Gastroesophageal sphincter (tissue), 3 donors: ENCODE results near the gene TGM3.

ENCODE experiments used
- POLR2A ChIP-seq, 2 donors: fragments of 450-650 bp; IDR thresholded peaks; one replicate each; pipeline ENCODE4 v1.6.1; 2017; ENCODE audit warnings: antibody characterized with exemption in 2 of 2, mild to moderate bottlenecking in 2 of 2, moderate library complexity in 1 of 2
- TF ChIP-seq, protein P1 (sequence below), 4 experiments: fragments of 200-600 bp in 2 of 4; fragments of 450-650 bp in 2 of 4; sonication (generic) in 1 of 4; IDR thresholded peaks; one replicate each; pipeline ENCODE4 v1.5.1; 2017 to 2019; ENCODE audit warnings: antibody characterized with exemption in 4 of 4, mild to moderate bottlenecking in 2 of 4, moderate library complexity in 2 of 4

GRCh38 chr20:2349801-2350200, 54.0 kb downstream of the TGM3 start:
- TF ChIP-seq POLR2A (IDR thresholded peaks at IDR 0.05): no peak
- TF ChIP-seq, protein P1, sequence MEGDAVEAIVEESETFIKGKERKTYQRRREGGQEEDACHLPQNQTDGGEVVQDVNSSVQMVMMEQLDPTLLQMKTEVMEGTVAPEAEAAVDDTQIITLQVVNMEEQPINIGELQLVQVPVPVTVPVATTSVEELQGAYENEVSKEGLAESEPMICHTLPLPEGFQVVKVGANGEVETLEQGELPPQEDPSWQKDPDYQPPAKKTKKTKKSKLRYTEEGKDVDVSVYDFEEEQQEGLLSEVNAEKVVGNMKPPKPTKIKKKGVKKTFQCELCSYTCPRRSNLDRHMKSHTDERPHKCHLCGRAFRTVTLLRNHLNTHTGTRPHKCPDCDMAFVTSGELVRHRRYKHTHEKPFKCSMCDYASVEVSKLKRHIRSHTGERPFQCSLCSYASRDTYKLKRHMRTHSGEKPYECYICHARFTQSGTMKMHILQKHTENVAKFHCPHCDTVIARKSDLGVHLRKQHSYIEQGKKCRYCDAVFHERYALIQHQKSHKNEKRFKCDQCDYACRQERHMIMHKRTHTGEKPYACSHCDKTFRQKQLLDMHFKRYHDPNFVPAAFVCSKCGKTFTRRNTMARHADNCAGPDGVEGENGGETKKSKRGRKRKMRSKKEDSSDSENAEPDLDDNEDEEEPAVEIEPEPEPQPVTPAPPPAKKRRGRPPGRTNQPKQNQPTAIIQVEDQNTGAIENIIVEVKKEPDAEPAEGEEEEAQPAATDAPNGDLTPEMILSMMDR (IDR thresholded peaks at IDR 0.05): no peak
